H1 (cell line): ENCODE results near the gene ABL2. TPM values are rescaled to one million over a fixed set of nuclear protein-coding genes. Genes with fewer than 3 reads are reported as not detected.

Experiments used
- CBX8 ChIP-seq: fragments of 300-800, 300-1000 bp; sonication (generic); IDR thresholded peaks from 2 replicates; pipeline ENCODE4 v1.7.1; 2016; ENCODE audit warnings: low read depth, low read length, borderline replicate concordance
- KDM5A ChIP-seq: fragments of 200-600 bp; IDR thresholded peaks from 2 replicates; pipeline ENCODE4 v1.7.1; 2012; ENCODE audit warnings: mild to moderate bottlenecking, low read length, inconsistent platforms, mixed read lengths
- RBBP5 ChIP-seq: IDR thresholded peaks from 2 replicates; pipeline ENCODE4 v1.7.1; 2012; ENCODE audit warnings: low read depth, mild to moderate bottlenecking, inconsistent platforms, low read length, moderate library complexity, borderline replicate concordance
- TAF1 ChIP-seq: IDR thresholded peaks from 2 replicates; pipeline ENCODE4 v1.6.1; 2011; ENCODE audit warnings: mild to moderate bottlenecking, low read depth, low read length
- polyA plus RNA-seq, 7 experiments: library from polyadenylated mRNA; depleted of rRNA in 3 of 7; stranded (reverse) in 5 of 7; unstranded in 2 of 7; fragments of >200 nt in 5 of 7; fragments of 200-250 nt in 2 of 7; gene quantifications; 1 replicate in 5 of 7; 2 replicates in 1 of 7; 4 replicates in 1 of 7; pipeline versions ENCODE4 v1.2.1 to v1.2.3, GENCODE V29; 2011 to 2013; ENCODE audit warnings: missing spikeins in 2 of 7, mixed read lengths in 2 of 7
- total RNA-seq: library from RNA; stranded (reverse); fragmentation: NEBNext Ultra II Directional; extraction: Animal tissue kit (Norgen Biotek cat#: 25700); gene quantifications from 2 replicates; pipeline ENCODE4 v1.2.1, GENCODE V29; 2021

Gene ABL2
- total and polyA plus RNA-seq, 2 of the 8 experiments (the other 6 are each of a cell fraction or from before 2014, with no cell fraction given): 4.5 to 19.1 TPM

DNA sequence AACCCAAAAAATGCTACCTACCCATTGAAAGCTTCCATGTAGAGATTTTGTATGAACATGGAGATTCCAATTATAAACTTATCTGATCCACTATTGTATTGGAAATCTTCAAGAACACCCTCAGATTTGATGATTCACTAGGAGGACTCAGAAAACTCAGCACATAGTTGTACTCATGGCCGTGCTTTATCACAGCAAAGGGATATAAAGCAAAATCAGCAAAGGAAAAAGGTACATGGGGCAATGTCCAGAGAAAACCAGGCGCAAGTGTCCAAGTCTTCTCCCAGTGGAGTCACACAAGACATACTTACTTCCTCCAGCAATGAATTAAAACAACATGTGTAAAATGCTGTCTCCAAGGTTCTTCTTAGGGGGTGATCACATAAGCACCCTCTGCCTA lies 28.9 kb downstream of the ABL2 start (continued):
- no peak for TF ChIP-seq RBBP5
- no peak for TF ChIP-seq CBX8
- no peak for TF ChIP-seq KDM5A
- no peak for TF ChIP-seq TAF1
- TF ChIP-seq, all 59 proteins: peak for 0
